PC-9 (cell line): Measurements from ENCODE around the gene F13B.

ENCODE experiments used
- CTCF ChIP-seq: fragments of 200-600 bp; sonication (generic); conservative IDR thresholded peaks from 2 replicates; pipeline ENCODE4 v1.6.1; 2017; ENCODE audit warnings: mixed run types, antibody characterized with exemption, mild to moderate bottlenecking, moderate library complexity
- EZH2 ChIP-seq: fragments of 200-600 bp; sonication (generic); IDR thresholded peaks from 2 replicates; pipeline ENCODE4 v1.8.0; 2017; ENCODE audit warnings: antibody characterized with exemption, low read depth

- TF ChIP-seq CTCF, result no peak
- TF ChIP-seq EZH2, result no peak
Measured at GRCh38 chr1:197080323-197080722, 13.3 kb upstream of the F13B start.
